Activated B cell treated with CpG ODN at 0.5 μM for 24 hours (primary cell): Measurements from ENCODE around the gene ABR. TPM values are rescaled to one million over a fixed set of nuclear protein-coding genes. Genes with fewer than 3 reads are reported as not detected.
"Not testable (repeated sequence)": the region's sequence is repeated elsewhere in the genome, so short reads cannot be mapped to it uniquely, and the experiment has no call there.

Experiments used
- ATAC-seq: fragments of 200-7000 bp; cut with Tn5 transposase; one replicate; pipeline ENCODE4 v1.10.0; 2021; ENCODE audit warnings: low read depth, mild to moderate bottlenecking, moderate library complexity
- CTCF ChIA-PET: fragments of 350-600 bp; sonication (Branson Sonifier 250); formaldehyde crosslinking; loops from one replicate; lab custom pipeline; 2021; ENCODE audit warnings: antibody characterized with exemption; lab: Charles Lee
- POLR2A ChIA-PET: fragments of 350-600 bp; sonication (Branson Sonifier 250); formaldehyde crosslinking; loops from one replicate; lab custom pipeline; 2021; ENCODE audit warnings: antibody characterized with exemption; lab: Charles Lee
- DNase-seq: peaks from one replicate; pipeline ENCODE4 v3.0.0; 2022
- H3K27ac Mint-ChIP-seq: one replicate; pipeline ENCODE4 v1.8.0; 2020; ENCODE audit warnings: mixed read lengths
- H3K27me3 Mint-ChIP-seq: one replicate; pipeline ENCODE4 v1.8.0; 2021; ENCODE audit warnings: mixed read lengths
- H3K36me3 Mint-ChIP-seq: one replicate; pipeline ENCODE4 v1.8.0; 2021; ENCODE audit warnings: low read depth, mixed read lengths
- H3K4me1 Mint-ChIP-seq: one replicate; pipeline ENCODE4 v1.8.0; 2021; ENCODE audit warnings: mixed read lengths
- H3K4me3 Mint-ChIP-seq: one replicate; pipeline ENCODE4 v1.8.0; 2020; ENCODE audit warnings: mild to moderate bottlenecking, mixed read lengths
- H3K9me3 Mint-ChIP-seq: one replicate; pipeline ENCODE4 v1.8.0; 2020; ENCODE audit warnings: mixed read lengths
- intact Hi-C: fragments of 100-400 bp; cut with micrococcal nuclease; formaldehyde crosslinking; loops from one replicate; pipeline ENCODE4 v1.15.1; 2024
- total RNA-seq: library from RNA; stranded (reverse); gene quantifications from 2 replicates; pipeline ENCODE4 v1.2.3, GENCODE V29; 2022
- TF ChIP-seq, protein P1 (sequence below): fragments of 200-600 bp; IDR thresholded peaks from one replicate; pipeline ENCODE4 v1.8.0; 2022; ENCODE audit warnings: antibody characterized with exemption, mild to moderate bottlenecking

ABR gene
- total RNA-seq, 1 donor from 2014 or later: 150 TPM

DNA sequence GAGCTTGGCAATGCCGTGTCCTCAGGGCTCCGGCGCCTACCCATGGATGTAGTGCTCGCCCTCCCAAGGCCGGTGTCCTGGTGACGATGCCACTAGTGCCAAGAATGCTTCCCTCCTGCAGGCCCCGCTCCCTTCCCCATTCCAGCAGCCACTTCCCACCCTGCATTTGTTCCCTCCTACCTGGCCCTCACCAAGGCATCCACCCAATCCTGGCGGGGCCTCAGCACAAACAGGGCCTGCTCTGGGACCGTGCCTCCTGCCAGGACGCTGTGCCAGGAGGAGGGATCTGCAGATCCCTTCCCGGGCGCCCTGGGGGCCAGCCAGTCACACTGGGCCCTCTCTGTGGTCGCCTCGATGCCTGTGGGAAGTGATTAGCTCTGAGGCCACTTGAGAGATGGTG lies 25.1 kb downstream of the ABR start:
- POLR2A ChIA-PET: interaction anchor here (0.6 kb wide), 1 partner anchor 32 kb away, joined by 4 read pairs; no protein-coding TSS in a partner anchor
- TF ChIP-seq, protein P1, sequence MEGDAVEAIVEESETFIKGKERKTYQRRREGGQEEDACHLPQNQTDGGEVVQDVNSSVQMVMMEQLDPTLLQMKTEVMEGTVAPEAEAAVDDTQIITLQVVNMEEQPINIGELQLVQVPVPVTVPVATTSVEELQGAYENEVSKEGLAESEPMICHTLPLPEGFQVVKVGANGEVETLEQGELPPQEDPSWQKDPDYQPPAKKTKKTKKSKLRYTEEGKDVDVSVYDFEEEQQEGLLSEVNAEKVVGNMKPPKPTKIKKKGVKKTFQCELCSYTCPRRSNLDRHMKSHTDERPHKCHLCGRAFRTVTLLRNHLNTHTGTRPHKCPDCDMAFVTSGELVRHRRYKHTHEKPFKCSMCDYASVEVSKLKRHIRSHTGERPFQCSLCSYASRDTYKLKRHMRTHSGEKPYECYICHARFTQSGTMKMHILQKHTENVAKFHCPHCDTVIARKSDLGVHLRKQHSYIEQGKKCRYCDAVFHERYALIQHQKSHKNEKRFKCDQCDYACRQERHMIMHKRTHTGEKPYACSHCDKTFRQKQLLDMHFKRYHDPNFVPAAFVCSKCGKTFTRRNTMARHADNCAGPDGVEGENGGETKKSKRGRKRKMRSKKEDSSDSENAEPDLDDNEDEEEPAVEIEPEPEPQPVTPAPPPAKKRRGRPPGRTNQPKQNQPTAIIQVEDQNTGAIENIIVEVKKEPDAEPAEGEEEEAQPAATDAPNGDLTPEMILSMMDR: no peak
- peaks cover 24% of the 10 kb centered on the region for H3K36me3 Mint-ChIP-seq

DNA sequence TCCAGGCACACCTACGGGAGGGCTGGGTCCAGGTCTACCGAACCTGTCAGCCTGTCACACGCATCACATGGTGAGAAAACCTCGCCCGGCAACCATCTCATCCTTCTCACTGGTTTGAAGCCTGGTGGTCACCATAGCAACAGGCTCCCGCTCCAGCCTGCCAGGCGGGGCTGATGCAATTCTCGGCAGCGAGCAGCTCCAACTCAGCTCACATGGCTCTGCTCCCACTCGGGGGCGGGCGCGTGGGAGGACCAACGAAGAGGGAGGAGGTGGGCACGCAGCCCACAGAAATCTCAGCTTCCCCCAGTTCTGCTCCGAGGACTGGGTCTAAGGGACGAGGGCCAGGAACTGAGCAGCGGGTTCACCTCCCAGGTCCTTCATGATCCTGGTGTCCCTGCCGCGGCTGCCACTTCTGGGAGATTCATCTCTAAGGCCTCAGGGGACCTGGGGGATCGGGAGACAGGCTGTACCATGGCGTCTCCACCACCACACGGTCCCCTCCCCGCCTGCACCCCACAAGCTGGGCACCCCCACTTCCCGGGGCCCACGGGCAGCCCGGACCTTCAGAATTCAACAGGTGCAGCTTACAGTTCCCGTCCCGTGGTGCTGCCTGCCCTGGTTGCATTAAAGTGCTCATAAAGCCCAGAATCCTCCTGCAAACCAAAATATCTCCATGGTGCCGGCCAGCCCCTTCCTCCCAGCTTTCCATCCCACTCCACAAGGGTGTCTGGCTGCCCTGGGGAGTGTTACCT lies 25.8 kb downstream of the ABR start:
- H3K4me3 Mint-ChIP-seq: no peak overlapping the region
- no peaks in the 10 kb centered on the region for H3K27me3 Mint-ChIP-seq
- intact Hi-C loops: no loop called here
- no peak for ATAC-seq
- H3K4me1 Mint-ChIP-seq: peaks cover 12% of the 10 kb centered on the region
- POLR2A ChIA-PET: no interaction called here
- H3K9me3 Mint-ChIP-seq: no peaks in the 10 kb centered on the region
- no peak overlapping the region for H3K27ac Mint-ChIP-seq
- DNase-seq: no peak
- CTCF ChIA-PET: no interaction called here
- peaks cover 25% of the 10 kb centered on the region for H3K36me3 Mint-ChIP-seq
- TF ChIP-seq, protein P1: no peak

More for the DNA sequence above, 25.1 kb downstream of the ABR start:
- CTCF ChIA-PET: no interaction called here
- DNase-seq (no peak), ATAC-seq (no peak)
- Mint-ChIP-seq H3K27ac (no peak overlapping the region), H3K9me3 (no peaks in the 10 kb centered on the region), H3K4me1 (peaks cover 12% of the 10 kb centered on the region), H3K27me3 (no peaks in the 10 kb centered on the region), H3K4me3 (no peak overlapping the region)
- intact Hi-C loops: no loop called here

DNA sequence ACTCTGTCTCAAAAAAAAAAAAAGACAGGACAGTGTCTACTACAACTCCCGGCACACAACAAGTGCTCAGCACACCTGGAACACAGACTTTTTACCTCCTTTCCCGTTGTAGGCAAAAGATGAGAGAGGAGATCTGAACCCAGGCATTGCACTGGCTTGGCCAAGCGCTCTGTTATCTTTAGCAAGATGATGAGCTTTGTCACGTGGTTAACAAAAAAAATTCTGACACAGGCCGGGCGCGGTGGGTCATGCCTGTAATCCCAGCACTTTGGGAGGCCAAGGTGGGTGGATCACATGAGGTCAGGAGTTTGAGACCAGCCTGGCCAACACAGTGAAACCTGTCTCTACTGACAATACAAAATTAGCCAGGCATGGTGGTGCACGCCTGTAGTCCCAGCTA lies 27.2 kb downstream of the ABR start:
- DNase-seq, H3K4me3 Mint-ChIP-seq, intact Hi-C loops, H3K27ac Mint-ChIP-seq, CTCF ChIA-PET, H3K9me3 Mint-ChIP-seq, H3K4me1 Mint-ChIP-seq, ATAC-seq, POLR2A ChIA-PET, H3K27me3 Mint-ChIP-seq: not testable (repeated sequence)
- peaks cover 21% of the 10 kb centered on the region for H3K36me3 Mint-ChIP-seq

DNA sequence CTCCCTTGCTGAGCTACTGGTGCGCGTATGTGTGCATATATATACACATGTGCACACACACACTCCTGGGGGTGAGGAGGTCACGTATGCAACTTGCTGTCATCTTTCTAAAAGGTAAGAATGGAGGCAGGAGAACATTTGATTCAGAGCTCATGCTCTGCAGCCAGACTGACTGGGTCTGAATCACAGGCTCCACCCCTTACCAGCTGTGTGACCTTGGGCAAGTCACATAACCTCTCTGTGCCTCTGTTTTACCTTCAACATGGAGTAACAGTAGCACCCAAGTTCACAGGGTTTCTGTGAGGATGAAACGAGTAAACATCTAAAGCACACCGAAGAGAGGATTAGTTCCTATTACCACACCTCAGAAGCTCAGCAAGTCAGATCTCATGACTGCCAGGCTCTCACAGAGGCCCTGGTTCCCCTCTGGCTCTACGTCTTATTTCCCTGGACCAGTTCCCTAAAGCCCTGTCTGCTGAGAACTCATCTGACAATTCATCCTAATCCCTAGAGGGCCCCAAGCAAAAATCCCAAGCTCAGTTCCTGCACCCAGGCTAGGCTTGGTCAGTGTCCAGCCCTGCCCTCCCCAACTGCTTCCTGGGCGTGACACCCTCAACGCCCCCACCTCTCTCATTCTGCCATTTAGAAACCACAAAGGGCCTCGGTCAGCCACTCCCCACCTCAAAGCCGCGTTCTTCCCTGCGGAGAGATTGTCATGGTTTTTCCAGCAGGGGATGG lies 28.7 kb downstream of the ABR start:
- TF ChIP-seq, protein P1: no peak
- no peak for DNase-seq
- POLR2A ChIA-PET: no interaction called here
- Mint-ChIP-seq H3K4me1 (peaks cover 7% of the 10 kb centered on the region), H3K27ac (no peak overlapping the region), H3K36me3 (peaks cover 19% of the 10 kb centered on the region), H3K4me3 (no peak overlapping the region), H3K9me3 (no peaks in the 10 kb centered on the region), H3K27me3 (no peaks in the 10 kb centered on the region)
- intact Hi-C loops: no loop called here
- CTCF ChIA-PET: no interaction called here
- no peak for ATAC-seq

DNA sequence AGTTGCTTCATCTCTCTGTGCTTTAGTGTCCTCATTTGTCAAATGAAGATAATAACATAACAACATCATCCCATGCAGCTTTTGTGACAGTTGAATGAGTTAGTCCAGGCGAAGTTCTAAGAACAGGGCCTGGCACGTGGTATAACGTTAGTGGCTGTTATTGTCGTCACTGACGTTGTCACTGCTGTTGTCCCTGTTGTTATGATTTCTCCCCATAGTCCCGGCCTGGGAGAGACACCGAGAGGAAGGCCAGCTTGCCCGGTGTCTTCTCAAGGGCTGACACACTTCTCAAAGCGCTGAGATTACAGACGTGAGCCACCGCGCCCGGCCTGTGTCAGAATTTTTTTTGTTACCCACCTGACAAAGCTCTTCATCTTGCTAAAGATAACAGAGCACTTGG lies 29.9 kb downstream of the ABR start:
- intact Hi-C loops: no loop called here
- DNase-seq (no peak), ATAC-seq (no peak)
- no peaks in the 10 kb centered on the region for H3K9me3 Mint-ChIP-seq
- H3K36me3 Mint-ChIP-seq: peaks cover 19% of the 10 kb centered on the region
- no peak overlapping the region for H3K4me3 Mint-ChIP-seq
- H3K27me3 Mint-ChIP-seq: no peaks in the 10 kb centered on the region
- TF ChIP-seq, protein P1: no peak
- H3K4me1 Mint-ChIP-seq: peaks cover 5% of the 10 kb centered on the region
- CTCF ChIA-PET: no interaction called here
- POLR2A ChIA-PET: no interaction called here
- no peak overlapping the region for H3K27ac Mint-ChIP-seq
